ENCODE data around the gene AZU1. TPM values are rescaled to one million over a fixed set of nuclear protein-coding genes. Genes with fewer than 3 reads are reported as not detected.
A peak's percentile ranks its signal among the peaks of the same experiment; 100 is the strongest.

Gene AZU1
- total and polyA plus RNA-seq, 2 of the 8 experiments (the other 6 are each of a cell fraction or from before 2014, with no cell fraction given), result 0.80 to 1.3 TPM

DNA sequence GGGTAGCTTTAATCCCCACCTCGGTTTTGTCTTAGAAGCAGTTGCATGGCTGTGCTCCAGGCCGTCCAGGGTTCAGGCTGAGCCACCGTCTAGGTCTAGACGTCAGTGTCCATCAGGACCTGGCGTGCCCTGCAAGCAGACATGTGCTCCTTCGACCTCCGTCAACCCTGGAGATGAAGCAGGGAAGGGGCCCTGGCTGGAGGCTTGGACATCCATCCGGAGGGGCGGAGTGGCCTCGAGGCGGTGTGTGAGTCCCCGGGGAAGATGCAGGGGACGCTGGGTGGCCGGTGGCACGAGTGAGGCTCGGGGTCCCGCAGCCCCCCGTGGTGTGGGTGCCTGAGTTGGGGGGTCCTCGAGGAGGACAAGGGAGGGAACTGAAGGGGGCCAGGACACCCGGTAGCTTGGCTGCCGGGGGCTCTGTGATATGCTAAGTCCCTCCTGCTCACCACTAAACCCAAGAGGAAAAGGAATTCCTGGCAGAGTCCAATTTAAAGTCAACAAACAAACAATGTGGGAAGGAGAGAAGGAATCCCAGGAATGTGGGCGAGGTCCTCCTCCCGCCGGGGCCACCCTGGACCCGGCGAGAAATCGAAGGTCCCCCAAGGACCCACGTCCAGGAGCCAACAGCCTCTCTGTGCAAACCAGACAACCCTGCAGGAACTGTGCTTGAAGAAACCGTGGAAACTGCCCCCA lies 45.3 kb upstream of the AZU1 start:
- CTCF ChIA-PET (ENCODE audit: partially characterized antibody), result interaction anchor here (0.6 to 2.5 kb wide), 4 partner anchors 9 to 1137 kb away, joined by 3 to 10 read pairs (median 4); no protein-coding TSS in a partner anchor
- peak overlapping the region in 3 of 4 experiments; percentile 38 to 62 (median 56); a peak in 5 of 7 replicates for H3K9ac ChIP-seq (replicated peaks in 1 of 4; ENCODE audit: extremely low read depth in 1 of 4, low read depth in 3 of 4, low read length in 3 of 4)
- TF ChIP-seq SIRT6 (IDR thresholded peaks at IDR 0.05; ENCODE audit: low read length) (no peak), SP4 (IDR thresholded peaks at IDR 0.05; ENCODE audit: low read length) (no peak), CBX8 (IDR thresholded peaks at IDR 0.05; ENCODE audit: borderline replicate concordance, low read depth, low read length) (no peak), FOSL1 (IDR thresholded peaks at IDR 0.05; ENCODE audit: insufficient read depth, low read depth, low read length) (no peak), SP1 (IDR thresholded peaks at IDR 0.05; ENCODE audit: low read depth, low read length) (peak; percentile 80), CREB1 (IDR thresholded peaks at IDR 0.05) (no peak), RXRA (IDR thresholded peaks at IDR 0.05; ENCODE audit: insufficient read depth, low read depth, low read length) (no peak), SUZ12 (IDR thresholded peaks at IDR 0.05; ENCODE audit: low read length) (no peak), POLR2A (IDR thresholded peaks at IDR 0.05; ENCODE audit: control extremely low read depth in 1 of 2, low read depth in 2 of 2, low read length in 2 of 2) (peak in 1 of 2 experiments; percentile 79; a peak in 2 of 3 replicates)
- TF ChIP-seq, protein P1, sequence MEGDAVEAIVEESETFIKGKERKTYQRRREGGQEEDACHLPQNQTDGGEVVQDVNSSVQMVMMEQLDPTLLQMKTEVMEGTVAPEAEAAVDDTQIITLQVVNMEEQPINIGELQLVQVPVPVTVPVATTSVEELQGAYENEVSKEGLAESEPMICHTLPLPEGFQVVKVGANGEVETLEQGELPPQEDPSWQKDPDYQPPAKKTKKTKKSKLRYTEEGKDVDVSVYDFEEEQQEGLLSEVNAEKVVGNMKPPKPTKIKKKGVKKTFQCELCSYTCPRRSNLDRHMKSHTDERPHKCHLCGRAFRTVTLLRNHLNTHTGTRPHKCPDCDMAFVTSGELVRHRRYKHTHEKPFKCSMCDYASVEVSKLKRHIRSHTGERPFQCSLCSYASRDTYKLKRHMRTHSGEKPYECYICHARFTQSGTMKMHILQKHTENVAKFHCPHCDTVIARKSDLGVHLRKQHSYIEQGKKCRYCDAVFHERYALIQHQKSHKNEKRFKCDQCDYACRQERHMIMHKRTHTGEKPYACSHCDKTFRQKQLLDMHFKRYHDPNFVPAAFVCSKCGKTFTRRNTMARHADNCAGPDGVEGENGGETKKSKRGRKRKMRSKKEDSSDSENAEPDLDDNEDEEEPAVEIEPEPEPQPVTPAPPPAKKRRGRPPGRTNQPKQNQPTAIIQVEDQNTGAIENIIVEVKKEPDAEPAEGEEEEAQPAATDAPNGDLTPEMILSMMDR (IDR thresholded peaks at IDR 0.05; ENCODE audit: control extremely low read depth in 1 of 3, insufficient read depth in 1 of 3, low read depth in 1 of 3, low read length in 3 of 3), result no peak

More for the DNA sequence above, 45.3 kb upstream of the AZU1 start:
- peak overlapping the region; percentile 98 for H4K91ac ChIP-seq (replicated peaks; ENCODE audit: insufficient read length, low read length)
- peak overlapping the region; percentile 95 for H4K5ac ChIP-seq (ENCODE audit: insufficient read length, low read depth, low read length)
- H2BK15ac ChIP-seq (ENCODE audit: low read length), result peak overlapping the region; percentile 29; the same call in 1 of the 2 replicates
- H2BK5ac ChIP-seq (ENCODE audit: low read depth, low read length), result peak overlapping the region; percentile 89
- H3K18ac ChIP-seq (ENCODE audit: extremely low read depth, low read length), result peak overlapping the region; percentile 86
- H2AFZ ChIP-seq (ENCODE audit: low read length), result no peak overlapping the region
- H3K23ac ChIP-seq (ENCODE audit: insufficient read length), result no peak overlapping the region
- no peaks in the 10 kb centered on the region for H3K23me2 ChIP-seq (ENCODE audit: low read depth, low read length)
- peak overlapping the region; percentile 97 for H2BK12ac ChIP-seq (ENCODE audit: low read depth, low read length)
- H2AK5ac ChIP-seq (ENCODE audit: low read depth, low read length), result peak overlapping the region; percentile 82
- peak overlapping the region; percentile 32 for H2BK20ac ChIP-seq (ENCODE audit: low read length)
- no peaks in the 10 kb centered on the region for H3K27me3 ChIP-seq (replicated peaks in 1 of 4; ENCODE audit: control insufficient read depth in 3 of 4, extremely low read depth in 1 of 4, insufficient read depth in 3 of 4, low read length in 3 of 4)
- peaks cover 0 to 2% of the 10 kb centered on the region in 2 experiments; a peak in 2 of 4 replicates for H3K79me2 ChIP-seq (ENCODE audit: control insufficient read depth in 1 of 2, insufficient read depth in 2 of 2, low read length in 2 of 2)
- no peaks in the 10 kb centered on the region for H4K20me1 ChIP-seq (replicated peaks in 1 of 2; ENCODE audit: control insufficient read depth in 1 of 2, insufficient read depth in 2 of 2, low read length in 2 of 2)
- peak overlapping the region; percentile 76 for H3K27ac ChIP-seq (ENCODE audit: low read depth, low read length)
- peak overlapping the region; percentile 94; the same call in 1 of the 2 replicates for H4K8ac ChIP-seq (ENCODE audit: extremely low read depth, insufficient read depth, low read length)
- no peak overlapping the region for H3K56ac ChIP-seq (replicated peaks; ENCODE audit: insufficient read length, low read depth, low read length)
- H3K14ac ChIP-seq (ENCODE audit: insufficient read length), result no peak overlapping the region
- H3K4ac ChIP-seq (replicated peaks; ENCODE audit: insufficient read length, low read depth, low read length), result peak overlapping the region; percentile 82
- H3K36me3 ChIP-seq (ENCODE audit: control insufficient read depth in 2 of 4, insufficient read depth in 4 of 4, low read length in 3 of 4), result no peaks in the 10 kb centered on the region
- peaks cover 7 to 16% (median 12%) of the 10 kb centered on the region in 4 experiments for H3K4me1 ChIP-seq (replicated peaks in 1 of 4; ENCODE audit: control insufficient read depth in 3 of 4, insufficient read depth in 4 of 4, low read length in 3 of 4)
- peak overlapping the region; percentile 34 to 53 (median 38); a peak in 7 of 8 replicates for H3K4me3 ChIP-seq (ENCODE audit: extremely low read depth in 1 of 4, insufficient read depth in 2 of 4, low read depth in 3 of 4, low read length in 4 of 4)
- H3K79me1 ChIP-seq (ENCODE audit: low read depth, low read length), result no peaks in the 10 kb centered on the region; the same call in 1 of the 2 replicates
- WGBS, 2 experiments (ENCODE audit: extremely low coverage in 1 of 2, insufficient coverage in 1 of 2, insufficient read length in 1 of 2, insufficient replicate concordance in 2 of 2, low coverage in 1 of 2, low lambda C conversion rate in 2 of 2, missing lambda C conversion rate in 1 of 2), result 14% methylated on average over 27 of the region's 29 CpGs; no CpG with 5 or more reads in 1 of the 2 experiments
- H2BK120ac ChIP-seq (replicated peaks; ENCODE audit: low read depth, low read length), result peak overlapping the region; percentile 30
- peak overlapping the region; percentile 56 to 67 for H3K4me2 ChIP-seq (ENCODE audit: insufficient read depth in 1 of 2, low read depth in 2 of 2, low read length in 2 of 2)
- H3K9me3 ChIP-seq (ENCODE audit: insufficient read depth in 2 of 2, low read depth in 1 of 2, low read length in 1 of 2), result no peaks in the 10 kb centered on the region
- peak; percentile 36 for FAIRE-seq
- POLR2A ChIA-PET (ENCODE audit: partially characterized antibody), result interaction anchor here (0.6 to 9.0 kb wide), 12 partner anchors 10 to 1646 kb away, joined by 3 to 61 read pairs (median 8); partner anchors contain the start of genes CFD, CNN2 and PTBP1
- peak; percentile 59 to 80 for DNase-seq (ENCODE audit: low read depth in 1 of 2, low spot score in 2 of 2)
